Fibroblast of pulmonary artery (primary cell): Measurements from ENCODE around the gene ARID1B.
A peak's percentile ranks its signal among the peaks of the same experiment; 100 is the strongest.

Experiments used
- DNase-seq: peaks from one replicate; pipeline ENCODE4 v3.0.0-alpha.2; 2010; ENCODE audit warnings: low read depth
- H3K4me3 ChIP-seq: replicated peaks from 2 replicates; pipeline ENCODE4 v1.5.1; 2011; ENCODE audit warnings: low read depth, mild to moderate bottlenecking, control low read depth, low read length, moderate library complexity
- CTCF ChIP-seq: IDR thresholded peaks from 2 replicates; pipeline ENCODE4 v1.5.1; 2011; ENCODE audit warnings: mild to moderate bottlenecking, control low read depth, low read length, inconsistent platforms; ENCODE audit errors: missing control alignments

ARID1B gene

DNA sequence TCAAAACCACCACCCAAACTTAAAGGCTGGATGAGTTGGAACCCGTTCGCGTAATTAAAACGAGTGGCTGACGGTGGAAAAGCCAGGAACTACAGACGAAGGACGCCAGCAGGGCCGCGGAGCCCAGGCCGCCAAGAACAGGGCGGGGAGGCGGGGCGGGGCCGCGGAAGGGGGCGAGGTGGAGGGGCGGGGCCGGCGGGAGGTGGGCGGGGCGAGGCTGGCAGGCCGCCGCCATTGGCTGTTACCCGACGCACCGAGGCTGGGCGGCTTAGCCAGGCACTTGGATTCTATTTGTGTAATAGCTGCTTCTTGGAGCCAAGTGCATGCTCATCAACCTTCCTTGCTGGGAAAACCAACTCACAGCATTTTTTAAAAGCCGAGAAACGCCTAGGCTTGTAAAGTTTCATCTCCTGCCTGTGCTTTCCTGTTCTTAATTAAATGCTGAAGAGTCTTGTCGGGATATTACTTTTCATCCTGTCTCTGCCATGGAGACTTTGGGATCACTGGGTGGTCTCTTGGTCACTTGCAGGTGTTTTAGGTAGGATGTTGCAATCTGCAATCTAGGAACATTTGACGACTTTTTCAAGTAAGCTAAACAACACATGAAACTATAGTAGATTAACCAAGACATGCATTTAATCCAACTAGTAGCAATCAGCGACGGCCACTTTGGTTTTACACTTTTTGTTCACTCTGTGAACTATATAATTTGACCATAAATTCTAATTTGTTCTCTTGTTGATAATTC is 245.0 kb downstream of the ARID1B start:
- no peak for TF ChIP-seq CTCF

DNA sequence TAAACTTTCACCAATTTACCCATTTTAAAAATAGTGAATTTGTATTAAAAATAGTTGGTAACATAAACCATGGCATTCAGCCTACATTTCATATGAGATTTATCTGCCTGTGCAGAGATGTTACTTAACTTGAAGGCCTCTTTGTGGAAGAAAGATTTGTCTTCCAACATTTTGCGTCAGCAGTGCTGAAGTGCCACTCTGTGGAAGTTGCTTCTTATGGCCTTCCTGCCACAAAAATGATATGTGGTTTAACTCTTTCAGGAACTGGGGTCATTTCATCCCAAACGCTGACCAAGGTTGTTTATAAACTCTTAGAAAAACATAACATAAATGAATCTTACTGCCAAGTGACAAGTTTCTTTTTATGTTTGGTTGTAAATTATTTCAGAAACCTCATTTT is 246.8 kb downstream of the ARID1B start:
- H3K4me3 ChIP-seq = no peak overlapping the region
- no peak for TF ChIP-seq CTCF
- peak; percentile 55 for DNase-seq

More for the DNA sequence above, 245.0 kb downstream of the ARID1B start:
- peak overlapping the region; percentile 72 for H3K4me3 ChIP-seq
- peak; percentile 93 for DNase-seq

GRCh38 chr6:157024745-157025144 is 247.6 kb downstream of the ARID1B start:
- no peak for DNase-seq
- no peak overlapping the region for H3K4me3 ChIP-seq
- TF ChIP-seq CTCF = no peak

DNA sequence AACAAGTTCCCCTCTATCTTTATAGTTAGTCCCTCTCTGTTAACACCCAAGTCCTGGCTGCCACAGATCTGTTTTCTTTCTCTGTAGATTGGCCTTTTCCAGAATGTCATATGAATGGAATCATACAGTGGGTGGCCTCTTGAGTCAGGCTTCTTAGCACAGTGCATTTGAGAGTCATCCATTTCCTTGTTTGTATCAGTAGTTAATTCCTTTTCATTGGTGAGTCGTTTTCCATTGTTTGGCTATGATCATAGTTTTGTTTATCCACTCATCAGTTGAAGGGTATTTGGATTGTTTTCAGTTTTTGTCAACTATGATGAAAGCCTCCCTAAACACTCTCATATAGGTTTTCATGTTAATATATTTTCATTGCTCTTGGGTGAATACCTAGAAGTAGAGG is 248.3 kb downstream of the ARID1B start:
- DNase-seq = peak; percentile 17
- no peak for TF ChIP-seq CTCF
- H3K4me3 ChIP-seq = no peak overlapping the region

DNA sequence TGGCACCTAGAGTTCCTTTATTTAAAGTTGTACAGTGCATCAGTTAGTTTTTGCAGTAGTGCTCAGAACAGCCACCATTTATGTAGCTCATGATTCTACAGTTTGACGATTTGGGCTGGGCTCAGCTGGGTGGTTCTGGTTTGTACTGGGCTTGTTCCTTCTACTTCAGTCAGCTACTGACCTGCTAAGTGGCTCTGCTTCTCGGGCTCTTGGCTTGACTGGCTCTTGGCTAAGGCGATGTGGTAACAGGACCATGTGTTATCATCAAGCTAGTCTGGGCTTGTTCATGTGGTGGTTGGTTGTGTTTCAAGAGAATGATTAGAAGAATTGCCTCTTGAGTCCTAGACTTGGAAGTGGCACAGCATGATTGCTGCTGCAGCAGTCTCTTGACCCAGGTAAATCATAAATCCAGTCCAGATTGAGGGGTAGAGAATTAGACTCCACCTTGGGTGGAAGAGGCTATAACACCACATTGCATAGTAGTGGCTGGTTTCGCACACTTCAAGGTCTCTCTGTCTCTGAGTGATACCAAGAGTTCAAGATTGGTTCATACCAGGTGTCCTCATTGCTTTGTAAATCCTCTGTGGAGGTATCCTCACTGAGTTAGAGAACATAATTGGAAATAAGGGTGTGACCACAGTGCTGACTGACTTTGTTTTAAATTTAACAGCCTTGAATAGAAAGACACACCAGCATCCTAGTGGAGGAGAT is 253.0 kb downstream of the ARID1B start:
- no peak for TF ChIP-seq CTCF
- DNase-seq = no peak
- H3K4me3 ChIP-seq = no peak overlapping the region

- TF ChIP-seq CTCF = no peak
- no peak for DNase-seq
- H3K4me3 ChIP-seq = no peak overlapping the region
Observed at GRCh38 chr6:157030755-157031154, 253.6 kb downstream of the ARID1B start.
